HL-60 (cell line): ENCODE measurements around the gene CFAP74.

Source experiments
- CTCF ChIP-seq: IDR thresholded peaks from one replicate; pipeline ENCODE4 v1.5.1; 2011; ENCODE audit warnings: low read length, control low read depth, inconsistent platforms; ENCODE audit not compliant: insufficient read depth
- GABPA ChIP-seq: IDR thresholded peaks from 2 replicates; pipeline ENCODE4 v1.6.1; 2012; ENCODE audit warnings: low read depth
- POLR2AphosphoS5 ChIP-seq: IDR thresholded peaks from 2 replicates; pipeline ENCODE4 v1.6.1; 2012; ENCODE audit warnings: low read depth
- SPI1 ChIP-seq: IDR thresholded peaks from 2 replicates; pipeline ENCODE4 v1.6.1; 2012; ENCODE audit warnings: low read depth, mild to moderate bottlenecking, borderline replicate concordance
- TF ChIP-seq, protein P1 (sequence below): IDR thresholded peaks from 2 replicates; pipeline ENCODE4 v1.6.1; 2012; ENCODE audit warnings: low read depth; ENCODE audit not compliant: insufficient replicate concordance

GRCh38 chr1:1894354-1895059 lies 109.1 kb downstream of the CFAP74 start:
- no peak for TF ChIP-seq POLR2AphosphoS5
- TF ChIP-seq, protein P1, sequence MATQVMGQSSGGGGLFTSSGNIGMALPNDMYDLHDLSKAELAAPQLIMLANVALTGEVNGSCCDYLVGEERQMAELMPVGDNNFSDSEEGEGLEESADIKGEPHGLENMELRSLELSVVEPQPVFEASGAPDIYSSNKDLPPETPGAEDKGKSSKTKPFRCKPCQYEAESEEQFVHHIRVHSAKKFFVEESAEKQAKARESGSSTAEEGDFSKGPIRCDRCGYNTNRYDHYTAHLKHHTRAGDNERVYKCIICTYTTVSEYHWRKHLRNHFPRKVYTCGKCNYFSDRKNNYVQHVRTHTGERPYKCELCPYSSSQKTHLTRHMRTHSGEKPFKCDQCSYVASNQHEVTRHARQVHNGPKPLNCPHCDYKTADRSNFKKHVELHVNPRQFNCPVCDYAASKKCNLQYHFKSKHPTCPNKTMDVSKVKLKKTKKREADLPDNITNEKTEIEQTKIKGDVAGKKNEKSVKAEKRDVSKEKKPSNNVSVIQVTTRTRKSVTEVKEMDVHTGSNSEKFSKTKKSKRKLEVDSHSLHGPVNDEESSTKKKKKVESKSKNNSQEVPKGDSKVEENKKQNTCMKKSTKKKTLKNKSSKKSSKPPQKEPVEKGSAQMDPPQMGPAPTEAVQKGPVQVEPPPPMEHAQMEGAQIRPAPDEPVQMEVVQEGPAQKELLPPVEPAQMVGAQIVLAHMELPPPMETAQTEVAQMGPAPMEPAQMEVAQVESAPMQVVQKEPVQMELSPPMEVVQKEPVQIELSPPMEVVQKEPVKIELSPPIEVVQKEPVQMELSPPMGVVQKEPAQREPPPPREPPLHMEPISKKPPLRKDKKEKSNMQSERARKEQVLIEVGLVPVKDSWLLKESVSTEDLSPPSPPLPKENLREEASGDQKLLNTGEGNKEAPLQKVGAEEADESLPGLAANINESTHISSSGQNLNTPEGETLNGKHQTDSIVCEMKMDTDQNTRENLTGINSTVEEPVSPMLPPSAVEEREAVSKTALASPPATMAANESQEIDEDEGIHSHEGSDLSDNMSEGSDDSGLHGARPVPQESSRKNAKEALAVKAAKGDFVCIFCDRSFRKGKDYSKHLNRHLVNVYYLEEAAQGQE, result no peak
- no peak for TF ChIP-seq CTCF
- no peak for TF ChIP-seq GABPA
- TF ChIP-seq SPI1, result no peak
